GM23338 (cell line): Measurements from ENCODE around the gene NDFIP1. TPM values are rescaled to one million over a fixed set of nuclear protein-coding genes. Genes with fewer than 3 reads are reported as not detected.

Experiments
- ATAC-seq: fragments of 200-7000 bp; cut with Tn5 transposase; 3 replicates; pipeline ENCODE4 v1.9.1; 2020
- DNase-seq: peaks from one replicate; pipeline ENCODE4 v3.0.0-alpha.2; 2015; ENCODE audit warnings: low spot score
- H2AFZ ChIP-seq: fragments of 200-600 bp; sonication (generic); 2 replicates; pipeline ENCODE4 v1.8.0; 2016; ENCODE audit warnings: antibody characterized with exemption, mild to moderate bottlenecking, moderate library complexity
- H3F3A ChIP-seq: fragments of 200-600 bp; sonication (generic); replicated peaks from 2 replicates; pipeline ENCODE4 v1.8.0; 2017; ENCODE audit warnings: antibody characterized with exemption, mixed run types, low read depth
- H3K27ac ChIP-seq: fragments of 200-600 bp; sonication (generic); 2 replicates; pipeline ENCODE4 v1.6.1; 2016; ENCODE audit warnings: low read depth
- H3K27me3 ChIP-seq: fragments of 200-600 bp; sonication (generic); 2 replicates; pipeline ENCODE4 v1.8.0; 2016; ENCODE audit warnings: mild to moderate bottlenecking, mixed run types, moderate library complexity; ENCODE audit not compliant: insufficient read depth
- H3K36me3 ChIP-seq: fragments of 200-600 bp; sonication (generic); 2 replicates; pipeline ENCODE4 v1.8.0; 2016; ENCODE audit warnings: mild to moderate bottlenecking; ENCODE audit not compliant: insufficient read depth
- H3K4me1 ChIP-seq: fragments of 200-600 bp; sonication (generic); 2 replicates; pipeline ENCODE4 v1.8.0; 2016; ENCODE audit warnings: mild to moderate bottlenecking, moderate library complexity; ENCODE audit not compliant: insufficient read depth
- H3K4me2 ChIP-seq: fragments of 200-600 bp; sonication (generic); 2 replicates; pipeline ENCODE4 v1.7.1; 2017; ENCODE audit warnings: mixed run types
- H3K4me3 ChIP-seq: fragments of 200-600 bp; sonication (generic); 2 replicates; pipeline ENCODE4 v1.6.1; 2016; ENCODE audit warnings: mixed run types
- H3K79me2 ChIP-seq: fragments of 200-600 bp; sonication (generic); replicated peaks from 2 replicates; pipeline ENCODE4 v1.8.0; 2017; ENCODE audit warnings: mild to moderate bottlenecking; ENCODE audit not compliant: insufficient read depth
- H3K9me2 ChIP-seq: fragments of 200-600 bp; sonication (generic); 2 replicates; pipeline ENCODE4 v1.8.0; 2017; ENCODE audit not compliant: insufficient read depth
- H4K20me1 ChIP-seq: fragments of 200-600 bp; sonication (generic); replicated peaks from 2 replicates; pipeline ENCODE4 v1.8.0; 2017; ENCODE audit warnings: mild to moderate bottlenecking; ENCODE audit not compliant: insufficient read depth
- H3K27ac Mint-ChIP-seq: 2 replicates; pipeline ENCODE4 v1.8.0; 2020; ENCODE audit warnings: inconsistent platforms, mild to moderate bottlenecking, moderate library complexity, mixed read lengths
- H3K27me3 Mint-ChIP-seq: 3 replicates; pipeline ENCODE4 v1.8.0; 2022; ENCODE audit warnings: low read depth, mild to moderate bottlenecking, moderate library complexity, mixed read lengths, inconsistent platforms; ENCODE audit not compliant: insufficient read depth, poor library complexity
- H3K36me3 Mint-ChIP-seq: 3 replicates; pipeline ENCODE4 v1.8.0; 2021; ENCODE audit warnings: low read depth, mild to moderate bottlenecking, inconsistent platforms, moderate library complexity, mixed read lengths
- H3K4me1 Mint-ChIP-seq: 3 replicates; pipeline ENCODE4 v1.8.0; 2020; ENCODE audit warnings: mild to moderate bottlenecking, inconsistent platforms, mixed read lengths
- H3K4me3 Mint-ChIP-seq: 3 replicates; pipeline ENCODE4 v1.8.0; 2021; ENCODE audit warnings: moderate library complexity, mild to moderate bottlenecking, inconsistent platforms, mixed read lengths
- H3K9me3 Mint-ChIP-seq: 3 replicates; pipeline ENCODE4 v1.8.0; 2020; ENCODE audit warnings: moderate library complexity, mild to moderate bottlenecking, inconsistent platforms, mixed read lengths
- CREB1 ChIP-seq: fragments of 250-450 bp; sonication (Bioruptor Pico); IDR thresholded peaks from 2 replicates; pipeline ENCODE4 v1.5.0; 2020; ENCODE audit warnings: low read depth, mild to moderate bottlenecking, moderate library complexity
- CTCF ChIP-seq, 2 experiments: fragments of 200-600 bp in 1 of 2; sonication (generic) in 1 of 2; conservative IDR thresholded peaks; 2 replicates each; pipeline versions ENCODE4 v1.5.1 to v1.6.1; 2016 to 2017; ENCODE audit warnings: antibody characterized with exemption in 2 of 2, low read depth in 2 of 2, mild to moderate bottlenecking in 2 of 2, moderate library complexity in 1 of 2
- ETS1 ChIP-seq: IDR thresholded peaks from 2 replicates; pipeline ENCODE4 v1.6.1; 2016; ENCODE audit warnings: antibody characterized with exemption
- EZH2phosphoT487 ChIP-seq: fragments of 200-600 bp; sonication (generic); IDR thresholded peaks from one replicate; pipeline ENCODE4 v1.8.1; 2018; ENCODE audit warnings: antibody characterized with exemption; ENCODE audit not compliant: unreplicated experiment
- JUNB ChIP-seq: IDR thresholded peaks from one replicate; pipeline ENCODE4 v1.6.1; 2016; ENCODE audit warnings: antibody characterized with exemption; ENCODE audit not compliant: unreplicated experiment
- NANOG ChIP-seq: IDR thresholded peaks from 2 replicates; pipeline ENCODE4 v1.6.1; 2016; ENCODE audit warnings: antibody characterized with exemption, borderline replicate concordance
- REST ChIP-seq: IDR thresholded peaks from one replicate; pipeline ENCODE4 v1.6.1; 2018; ENCODE audit warnings: antibody characterized with exemption; ENCODE audit not compliant: unreplicated experiment
- STAT1 ChIP-seq: IDR thresholded peaks from one replicate; pipeline ENCODE4 v1.6.1; 2016; ENCODE audit warnings: antibody characterized with exemption; ENCODE audit not compliant: unreplicated experiment
- ZNF114 ChIP-seq: fragments of 250-450 bp; sonication (Bioruptor Pico); IDR thresholded peaks from 2 replicates; pipeline ENCODE4 v1.5.0; 2020; ENCODE audit warnings: mild to moderate bottlenecking, moderate library complexity
- ZNF331 ChIP-seq: fragments of 250-450 bp; sonication (Bioruptor Pico); IDR thresholded peaks from 2 replicates; pipeline ENCODE4 v1.5.0; 2020; ENCODE audit warnings: low read depth, mild to moderate bottlenecking, moderate library complexity
- ZNF462 ChIP-seq: fragments of 250-450 bp; sonication (Bioruptor Pico); IDR thresholded peaks from 2 replicates; pipeline ENCODE4 v1.5.0; 2020; ENCODE audit warnings: mild to moderate bottlenecking, moderate library complexity
- polyA plus RNA-seq: library from polyadenylated mRNA; unstranded; fragments of >200 nt; fragmentation: Nextera tagmentation; extraction: Ambion mirVana; gene quantifications from 2 replicates; pipeline ENCODE4 v1.2.1, GENCODE V29; 2016
- total RNA-seq: library from RNA; depleted of rRNA; stranded (reverse); fragments of >200 nt; shearing (Covaris generic); gene quantifications from 2 replicates; pipeline ENCODE4 v1.2.3, GENCODE V29; 2014

Gene NDFIP1
- total and polyA plus RNA-seq, 2 experiments from 2014 or later, result 24.3 to 45.0 TPM

- no peaks in the 10 kb centered on the region for H3K36me3 Mint-ChIP-seq
- peak overlapping the region; percentile 9 for H2AFZ ChIP-seq
- H3K79me2 ChIP-seq, result no peaks in the 10 kb centered on the region
- H3K36me3 ChIP-seq, result no peaks in the 10 kb centered on the region
- 0 out of 2 replicates have a peak, but pooled peaks cover 3% of the 10 kb centered on the region for H3K9me2 ChIP-seq
- peaks cover 18% of the 10 kb centered on the region for H3K4me1 Mint-ChIP-seq
- no peak overlapping the region for H3K4me3 ChIP-seq
- no peak overlapping the region for H3K27ac Mint-ChIP-seq
- no peaks in the 10 kb centered on the region for H4K20me1 ChIP-seq
- peaks cover 12% of the 10 kb centered on the region for H3K27me3 Mint-ChIP-seq
- no peak overlapping the region for H3K4me3 Mint-ChIP-seq
- H3K4me2 ChIP-seq, result no peak overlapping the region
- H3K27ac ChIP-seq, result no peak overlapping the region
- no peak for TF ChIP-seq REST
- TF ChIP-seq STAT1, result no peak
- TF ChIP-seq JUNB, result no peak
- TF ChIP-seq ZNF462 (CRISPR knock-in tag), result no peak
- TF ChIP-seq EZH2phosphoT487, result no peak
- no peak for TF ChIP-seq NANOG
- TF ChIP-seq ZNF331 (CRISPR knock-in tag), result no peak
- no peak for TF ChIP-seq CREB1 (CRISPR knock-in tag)
- no peak for TF ChIP-seq ZNF114 (CRISPR knock-in tag)
- no peak for TF ChIP-seq ETS1
- TF ChIP-seq CTCF (conservative IDR thresholded peaks at IDR 0.05; ENCODE audit: low read depth in 2 of 2), result no peak
- peaks cover 9% of the 10 kb centered on the region for H3K4me1 ChIP-seq
- no peak for DNase-seq
- no peaks in the 10 kb centered on the region for H3K27me3 ChIP-seq
- H3K9me3 Mint-ChIP-seq, result no peaks in the 10 kb centered on the region
- H3F3A ChIP-seq, result no peaks in the 10 kb centered on the region
- no peak for ATAC-seq
Observed at GRCh38 chr5:142191776-142192175, 83.2 kb downstream of the NDFIP1 start.
